ENCODE data around the gene CFAP20DC. TPM values are rescaled to one million over a fixed set of nuclear protein-coding genes. Genes with fewer than 3 reads are reported as not detected.
"Not testable (repeated sequence)": the region's sequence is repeated elsewhere in the genome, so short reads cannot be mapped to it uniquely, and the experiment has no call there.

Gene CFAP20DC
- total RNA-seq, 1 experiment from 2014 or later, result not detected

- not testable (repeated sequence) for DNase-seq (ENCODE audit: low read depth)
Observed at GRCh38 chr3:58696813-58697212, 353.0 kb downstream of the CFAP20DC start.

- DNase-seq (ENCODE audit: low read depth), result no peak
Observed at GRCh38 chr3:58696093-58696492, 353.7 kb downstream of the CFAP20DC start.

- not testable (repeated sequence) for DNase-seq (ENCODE audit: low read depth)
Observed at GRCh38 chr3:58695284-58695683, 354.5 kb downstream of the CFAP20DC start.

- no peak for DNase-seq (ENCODE audit: low read depth)
Observed at GRCh38 chr3:58693940-58694850, 355.6 kb downstream of the CFAP20DC start.

- no peak for DNase-seq (ENCODE audit: low read depth)
Observed at GRCh38 chr3:58692484-58692883, 357.3 kb downstream of the CFAP20DC start.
